Dendritic cell treated with granulocyte-macrophage colony-stimulating factor and Interleukin-4, amounts not matched to agents 40 ng/mL and 50 ng/mL, for 4 days (primary cell): Measurements from ENCODE around the gene ZNF540.
"Not testable (repeated sequence)": the region's sequence is repeated elsewhere in the genome, so short reads cannot be mapped to it uniquely, and the experiment has no call there.

Experiments
- H3K27ac Mint-ChIP-seq: one replicate; pipeline ENCODE4 v1.8.0; 2022; ENCODE audit warnings: mild to moderate bottlenecking, mixed read lengths
- H3K27me3 Mint-ChIP-seq: one replicate; pipeline ENCODE4 v1.8.0; 2022; ENCODE audit warnings: mild to moderate bottlenecking, mixed read lengths
- H3K36me3 Mint-ChIP-seq: one replicate; pipeline ENCODE4 v1.8.0; 2022; ENCODE audit warnings: low read depth, mixed read lengths
- H3K4me1 Mint-ChIP-seq: one replicate; pipeline ENCODE4 v1.8.0; 2022; ENCODE audit warnings: low read depth, mixed read lengths
- H3K4me3 Mint-ChIP-seq: one replicate; pipeline ENCODE4 v1.8.0; 2022; ENCODE audit warnings: mild to moderate bottlenecking, moderate library complexity, mixed read lengths
- H3K9me3 Mint-ChIP-seq: one replicate; pipeline ENCODE4 v1.8.0; 2022; ENCODE audit warnings: mixed read lengths
- intact Hi-C: fragments of 100-400 bp; cut with micrococcal nuclease; formaldehyde crosslinking; loops from one replicate; pipeline ENCODE4 v1.15.0; 2022

ZNF540 gene

DNA sequence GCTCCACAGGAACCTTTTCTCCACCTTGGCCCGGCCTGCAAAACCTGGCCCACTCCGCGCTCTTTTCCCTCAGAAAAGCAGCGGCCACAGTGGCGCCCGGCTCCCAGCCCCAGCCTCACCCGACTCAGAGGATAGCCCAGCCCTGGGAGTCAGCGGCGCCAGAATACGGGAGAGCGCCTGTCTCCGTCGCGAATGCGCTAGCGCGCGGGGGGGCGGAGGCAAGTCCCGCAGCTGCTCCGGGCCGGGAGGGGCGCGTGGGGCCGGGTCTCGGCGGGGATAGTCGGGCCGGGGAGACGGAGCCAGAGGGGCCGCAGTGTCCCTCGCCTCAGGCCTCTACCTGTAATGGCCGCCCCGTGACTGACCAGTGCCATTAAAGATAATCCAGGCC, 60.6 kb downstream of the ZNF540 start, which contains the start of gene ZFP30:
TSS of gene ZFP30 (minus strand) at position 165 of the 388 bp plus-strand sequence. CDS start 7,643 bp downstream, outside the sequence.
- Mint-ChIP-seq H3K4me3 (peak within 1 kb of the TSS; percentile 90), H3K9me3 (peaks cover 21% of the 10 kb centered on the region), H3K36me3 (peaks cover 32% of the 10 kb centered on the region), H3K4me1 (peaks cover 22% of the 10 kb centered on the region), H3K27ac (peak within 1 kb of the TSS; percentile 85), H3K27me3 (peaks cover 5% of the 10 kb centered on the region)
- intact Hi-C loops, result loop anchor here (10.0 kb wide), 2 partner anchors 60 to 120 kb away; partner anchors contain the start of genes ZNF540, ZNF571 and ZNF573

DNA sequence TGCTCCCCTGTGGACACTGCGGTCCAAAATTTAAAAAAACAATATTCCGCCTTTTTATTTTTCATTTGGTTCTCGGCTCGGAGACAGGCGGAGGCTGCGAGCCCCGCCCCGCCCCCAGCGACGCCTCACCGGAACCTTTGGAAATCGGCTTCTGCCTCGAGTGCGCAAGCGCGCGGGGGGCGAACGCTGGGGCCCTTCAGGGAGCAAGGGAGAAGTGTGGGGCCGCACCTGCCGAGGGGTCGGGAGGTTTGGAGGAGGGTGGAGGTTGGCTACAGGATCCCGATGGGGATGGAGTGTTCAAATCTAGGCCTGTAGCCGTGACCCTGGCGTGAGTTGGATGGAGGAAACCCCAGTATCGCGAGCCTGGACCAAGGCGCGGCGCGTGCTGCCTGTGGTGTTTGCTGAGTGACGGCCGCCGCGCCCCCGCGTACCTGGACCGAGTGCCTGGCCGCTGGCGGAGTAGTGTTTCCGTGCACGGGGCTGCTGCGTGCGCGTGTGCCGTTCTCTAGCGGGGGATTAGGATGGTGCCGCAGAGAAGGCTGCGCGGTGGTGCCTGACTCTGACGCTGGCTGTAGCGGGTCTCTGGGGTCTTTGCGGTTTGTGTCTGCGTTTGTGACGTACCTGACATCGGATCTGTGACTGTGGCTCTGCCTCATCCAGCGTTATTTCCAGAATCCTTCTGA, 61.2 kb downstream of the ZNF540 start:
- peaks cover 27% of the 10 kb centered on the region for H3K36me3 Mint-ChIP-seq
- H3K27ac Mint-ChIP-seq, result peak overlapping the region; percentile 85
- peak overlapping the region; percentile 90 for H3K4me3 Mint-ChIP-seq
- intact Hi-C loops, result loop anchor here (10.0 kb wide), 2 partner anchors 61 to 119 kb away; partner anchors contain the start of genes ZNF540, ZNF571 and ZNF573
- peaks cover 21% of the 10 kb centered on the region for H3K9me3 Mint-ChIP-seq
- H3K4me1 Mint-ChIP-seq, result peaks cover 22% of the 10 kb centered on the region
- H3K27me3 Mint-ChIP-seq, result peaks cover 5% of the 10 kb centered on the region

- H3K4me1 Mint-ChIP-seq, result peaks cover 22% of the 10 kb centered on the region
- peaks cover 17% of the 10 kb centered on the region for H3K36me3 Mint-ChIP-seq
- not testable (repeated sequence) for H3K27ac Mint-ChIP-seq, H3K4me3 Mint-ChIP-seq, H3K27me3 Mint-ChIP-seq
- intact Hi-C loops, result loop anchor here (10.0 kb wide), 2 partner anchors 62 to 118 kb away; partner anchors contain the start of genes ZNF540, ZNF571 and ZNF573
- peaks cover 28% of the 10 kb centered on the region for H3K9me3 Mint-ChIP-seq
Observed at GRCh38 chr19:37657157-37657556, 62.5 kb downstream of the ZNF540 start.
